B cell (primary cell): Measurements from ENCODE around the gene BABAM2.

Experiments
- CTCF ChIP-seq: fragments of 200-600 bp; IDR thresholded peaks from one replicate; pipeline ENCODE4 v1.8.0; 2022; ENCODE audit warnings: antibody characterized with exemption, mild to moderate bottlenecking
- EZH2 ChIP-seq: IDR thresholded peaks from 2 replicates; pipeline ENCODE4 v1.6.1; 2012; ENCODE audit warnings: borderline replicate concordance, low read depth, mild to moderate bottlenecking, moderate library complexity, low read length; ENCODE audit not compliant: insufficient read depth, poor library complexity, severe bottlenecking

DNA sequence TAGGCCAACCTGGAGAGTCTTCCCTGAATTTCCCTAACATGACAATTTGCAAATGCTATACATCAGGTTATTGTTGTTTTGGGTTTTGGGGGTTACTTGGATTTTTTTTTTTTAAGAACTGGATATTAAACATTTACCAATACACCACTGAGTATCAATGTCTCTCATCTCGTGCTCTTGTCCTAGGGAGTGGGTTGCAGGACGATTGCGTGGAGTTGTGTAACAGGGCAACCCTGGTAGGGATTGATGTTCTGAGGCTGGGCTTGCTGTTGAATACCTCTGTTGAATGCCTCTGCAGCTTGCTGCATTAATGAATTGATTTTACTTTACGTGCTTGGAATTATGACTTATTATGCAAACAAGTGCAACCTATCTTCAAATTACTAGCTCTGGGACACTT is 483.3 kb downstream of the BABAM2 start:
- TF ChIP-seq CTCF (no peak), EZH2 (no peak)
